HPDE6-E6E7 (cell line): ENCODE results near the gene NRARP.

Experiments
- DNase-seq: peaks from one replicate; pipeline ENCODE4 v3.0.0; 2011; ENCODE audit warnings: missing footprints; ENCODE audit errors: extremely low spot score

The NRARP gene

DNA sequence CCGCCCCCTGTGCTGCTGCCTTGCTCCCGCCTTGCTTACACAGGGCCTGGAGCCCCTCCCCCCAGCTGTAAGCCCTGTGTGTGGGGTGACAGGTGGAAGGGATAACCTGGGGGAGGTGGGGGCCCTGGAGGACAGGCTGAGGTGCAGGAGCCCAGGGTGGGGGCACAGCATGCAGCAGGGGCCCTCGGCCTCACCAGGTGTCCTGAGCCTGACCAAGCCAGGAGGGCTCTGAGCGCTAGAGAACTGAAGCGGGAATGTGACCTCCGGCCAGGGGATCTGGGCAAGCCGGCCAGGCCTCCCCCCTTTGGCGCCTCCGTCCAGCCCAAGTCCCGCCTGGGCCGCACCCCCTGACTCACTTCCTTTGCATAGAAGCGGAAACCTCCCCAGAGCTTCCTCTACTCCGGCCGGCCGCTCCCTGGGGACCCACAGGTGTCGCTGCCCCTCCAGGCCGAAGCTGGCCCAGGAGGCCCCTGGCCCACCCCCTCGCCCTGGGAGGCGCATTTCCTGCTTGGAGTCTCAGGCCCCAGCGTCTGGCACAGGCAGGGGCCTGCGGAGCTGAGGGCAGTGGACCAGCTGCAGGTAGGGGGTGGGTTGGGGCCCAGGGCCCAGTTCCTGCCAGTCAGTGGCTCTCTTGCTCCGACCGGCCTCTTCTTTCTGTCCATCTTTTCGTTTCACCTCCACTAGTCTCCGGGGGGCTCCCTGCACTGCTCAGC lies 24.6 kb downstream of the NRARP start, which contains the start of gene TOR4A:
TSS of gene TOR4A (plus strand) at position 398 of the 713 bp plus-strand sequence. CDS start 964 bp downstream, outside the sequence.
- DNase-seq: peak; percentile 94

DNA sequence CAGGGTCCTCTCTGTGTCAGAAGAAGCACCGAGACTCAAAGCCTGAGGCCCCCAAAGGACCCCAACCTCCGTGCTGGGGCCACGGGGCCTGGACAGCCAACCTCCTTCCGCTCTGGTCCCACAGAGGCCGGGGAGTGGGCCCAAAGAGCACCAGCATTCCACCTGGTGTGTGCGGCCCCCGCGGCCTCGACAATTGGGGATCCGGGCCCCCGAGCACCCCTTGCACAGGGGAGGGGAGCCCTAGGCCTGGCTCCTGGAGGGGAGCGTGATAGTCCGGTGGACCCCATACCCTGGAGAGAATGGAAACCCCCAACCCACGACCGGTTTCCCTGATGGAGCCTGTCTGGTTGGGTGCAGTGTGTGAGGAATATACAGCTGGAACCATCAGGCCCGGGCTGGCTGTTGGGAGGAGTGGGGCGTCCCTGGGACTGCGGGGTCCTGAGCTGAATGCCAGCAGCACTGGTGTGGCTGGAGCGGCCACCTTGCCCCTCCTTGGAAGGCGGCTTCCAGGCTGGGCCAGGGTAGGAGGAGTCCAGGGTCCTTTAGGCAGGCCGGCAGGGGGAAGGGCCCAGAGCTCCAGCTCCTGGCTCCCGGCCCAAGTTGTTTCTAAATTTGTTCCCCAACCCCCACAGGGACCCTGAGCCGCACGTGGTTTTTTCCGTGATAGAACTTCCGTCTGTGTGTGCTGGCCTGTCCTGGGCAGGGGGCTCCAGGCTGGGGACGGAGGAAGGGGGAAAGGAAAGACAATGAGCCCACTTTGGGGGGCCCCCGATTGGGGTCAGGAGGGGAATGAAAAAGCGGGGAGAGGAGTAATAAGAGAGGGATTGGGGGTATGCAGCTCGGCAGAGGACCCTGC lies 25.4 kb downstream of the NRARP start:
- DNase-seq: no peak

DNA sequence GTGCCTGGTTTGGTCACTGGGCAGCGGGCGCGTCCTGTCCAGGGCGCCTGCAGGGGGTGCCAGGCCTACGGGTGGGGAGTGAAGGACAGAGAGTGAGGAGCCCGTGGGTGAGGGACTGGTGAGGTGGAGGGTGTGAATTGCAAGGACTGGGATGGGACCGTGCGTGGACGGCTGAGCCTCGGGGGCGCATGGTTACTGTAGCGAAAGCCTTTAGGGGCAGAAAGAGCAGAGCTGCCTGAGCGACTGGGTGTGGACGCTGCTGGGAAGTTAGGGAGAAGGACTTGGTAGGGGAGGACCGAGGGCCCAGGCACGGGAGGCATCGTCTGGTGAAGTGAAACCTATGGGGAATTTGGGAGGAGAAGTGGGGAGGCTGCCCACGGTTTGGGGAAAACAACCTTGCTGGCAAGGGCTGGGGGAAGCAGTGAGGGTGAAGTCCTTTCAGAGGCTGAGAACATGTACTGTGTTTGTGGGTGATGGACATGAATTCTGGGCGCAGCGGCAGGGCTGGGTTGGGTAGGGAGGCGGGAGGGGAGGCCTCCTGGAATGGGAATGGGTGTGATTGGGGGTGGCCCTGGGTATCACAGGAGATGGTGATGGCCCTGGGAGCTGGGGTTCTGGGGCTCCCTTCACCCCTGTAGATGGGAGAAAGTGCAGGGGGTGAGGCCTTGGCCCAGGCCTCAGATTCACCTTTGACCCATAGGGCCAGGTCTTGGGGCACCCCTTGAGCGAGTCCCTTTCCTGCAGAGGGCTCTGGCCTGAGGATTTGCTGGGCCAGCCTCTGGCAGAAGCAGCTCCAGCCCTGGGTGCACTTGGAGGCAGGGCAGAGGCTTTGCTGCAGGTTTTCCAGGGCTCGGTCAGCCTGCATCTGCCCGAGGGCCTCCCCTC lies 26.2 kb downstream of the NRARP start:
- DNase-seq: no peak

- no peak for DNase-seq
Observed at GRCh38 chr9:137275203-137275587, 26.9 kb downstream of the NRARP start.

- DNase-seq: peak; percentile 83
Observed at GRCh38 chr9:137273611-137274320, 28.3 kb downstream of the NRARP start.

DNA sequence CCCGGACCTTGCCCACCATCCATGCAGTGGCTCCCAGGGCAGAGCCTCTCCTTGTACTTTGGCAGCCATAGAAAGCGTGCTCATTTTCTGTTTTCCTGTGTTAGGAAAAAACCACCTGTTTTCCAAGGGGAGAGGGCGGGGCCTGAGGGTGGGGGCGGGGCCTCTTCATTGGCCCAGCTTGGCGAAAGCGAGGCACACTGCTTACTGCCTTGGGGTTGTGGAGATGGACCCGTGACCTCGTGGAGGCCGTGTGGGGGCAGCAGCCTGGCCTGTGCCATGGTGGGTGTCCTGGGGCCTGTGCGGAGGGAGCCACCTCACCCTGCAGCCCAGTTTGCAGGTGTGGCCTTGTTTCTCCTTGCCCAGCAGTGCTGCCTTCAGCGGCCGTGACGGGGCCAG lies 29.0 kb downstream of the NRARP start:
- no peak for DNase-seq

- DNase-seq: no peak
Observed at GRCh38 chr9:137272241-137273094, 29.6 kb downstream of the NRARP start.

DNA sequence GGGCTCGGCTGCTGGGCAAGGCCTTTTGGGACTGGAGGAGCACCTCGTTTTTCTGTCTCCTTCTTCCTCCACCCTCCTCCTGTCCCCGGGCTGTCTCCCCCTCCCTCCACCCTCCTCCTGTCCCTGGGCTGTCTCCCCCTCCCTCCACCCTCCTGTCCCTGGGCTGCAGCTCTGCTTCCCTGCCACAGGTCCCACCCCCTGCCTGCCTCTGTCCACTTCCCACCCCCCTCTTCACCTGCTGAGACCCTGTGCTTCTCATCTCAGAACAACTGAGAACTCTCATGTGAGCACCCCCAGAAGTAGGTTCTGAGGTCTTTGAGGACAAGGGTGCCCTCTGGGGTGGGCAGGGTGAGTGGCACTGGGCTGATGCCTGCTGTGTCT lies 30.4 kb downstream of the NRARP start:
- DNase-seq: no peak

GRCh38 chr9:137270929-137271695 lies 31.0 kb downstream of the NRARP start:
- no peak for DNase-seq

DNA sequence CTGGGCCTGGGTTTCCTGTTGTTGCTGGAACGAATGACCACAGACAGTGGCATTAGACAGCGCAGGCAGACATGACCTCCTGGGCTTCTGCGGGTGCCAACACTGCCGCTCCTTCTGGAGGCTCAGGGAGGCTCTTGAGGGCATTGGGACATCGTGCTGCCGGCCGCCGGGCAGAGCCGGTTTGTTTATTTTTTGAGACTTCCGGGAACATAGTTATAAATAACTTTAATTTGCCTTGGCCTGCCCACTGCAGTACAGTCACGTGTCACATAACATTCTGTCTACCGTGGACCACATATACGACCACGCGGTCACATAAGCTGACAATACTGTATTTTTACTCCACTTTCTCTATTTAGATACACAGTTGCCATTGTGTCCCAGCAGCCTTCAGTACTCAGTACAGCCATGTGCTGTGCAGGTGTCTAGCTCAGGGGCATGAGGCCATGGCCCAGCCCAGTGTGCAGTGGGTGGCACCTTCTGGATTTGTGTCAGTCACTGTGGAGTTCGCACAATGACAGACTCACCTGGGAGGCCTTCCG lies 32.8 kb downstream of the NRARP start:
- DNase-seq: no peak

GRCh38 chr9:137268538-137269201 lies 33.4 kb downstream of the NRARP start:
- DNase-seq: no peak

DNA sequence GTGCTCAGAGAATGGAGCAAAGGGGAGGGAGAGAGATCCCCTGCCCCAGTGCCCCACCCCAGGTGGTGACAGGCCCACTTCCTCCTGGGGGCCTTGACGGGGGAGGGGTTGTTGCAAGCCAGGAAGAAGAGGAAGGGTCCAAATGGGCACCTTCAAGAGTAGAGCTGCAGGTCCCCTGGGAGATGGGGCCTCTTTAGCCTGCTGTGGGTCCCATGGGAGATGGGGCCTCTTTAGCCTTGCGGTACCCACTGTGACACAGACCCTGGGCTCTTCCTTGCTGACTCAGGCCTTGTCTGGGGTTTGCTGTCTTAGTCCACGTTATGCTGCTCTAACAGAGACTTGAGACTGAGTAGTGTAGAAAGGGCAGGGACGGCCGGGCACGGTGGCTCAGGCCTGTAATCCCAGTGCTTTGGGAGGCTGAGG lies 34.1 kb downstream of the NRARP start:
- DNase-seq: no peak

DNA sequence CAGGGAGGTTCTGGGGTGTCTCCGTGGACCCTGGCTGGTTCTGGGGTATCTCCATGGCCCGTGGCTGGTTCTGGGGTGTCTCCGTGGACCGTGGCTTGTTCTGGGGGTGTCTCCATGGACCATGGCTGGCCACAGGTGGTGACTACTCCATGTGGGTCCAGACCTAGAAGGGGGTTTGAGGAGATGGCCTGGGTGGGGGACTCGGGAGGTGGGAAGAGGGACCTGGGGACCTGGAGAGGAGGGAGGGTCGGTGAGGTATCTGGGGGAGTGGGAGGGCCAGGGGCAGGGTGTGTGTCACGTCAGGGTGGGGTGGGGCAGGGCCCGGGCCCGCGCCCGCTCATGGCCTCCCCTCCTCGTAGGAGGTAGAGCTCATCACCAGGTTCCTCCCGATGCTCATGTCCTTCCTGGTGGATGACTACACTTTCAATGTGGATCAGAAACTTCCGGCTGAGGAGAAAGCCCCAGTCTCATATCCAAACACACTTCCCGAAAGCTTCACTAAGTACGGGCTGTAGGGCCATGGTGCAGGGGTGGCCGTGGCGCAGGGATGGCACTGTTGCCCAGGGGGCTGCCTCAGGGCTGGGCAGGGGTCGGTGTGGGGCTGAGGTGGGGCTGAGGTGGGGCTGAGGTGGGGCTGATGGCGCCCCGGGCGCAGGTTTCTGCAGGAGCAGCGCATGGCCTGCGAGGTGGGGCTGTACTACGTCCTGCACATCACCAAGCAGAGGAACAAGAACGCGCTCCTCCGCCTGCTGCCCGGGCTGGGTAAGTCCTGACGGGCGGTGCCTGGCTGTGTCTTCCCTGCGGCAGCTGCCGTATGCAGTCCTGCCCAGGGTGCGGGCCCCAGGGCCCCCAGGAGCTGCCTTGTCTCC lies 35.3 kb downstream of the NRARP start:
- DNase-seq: no peak

DNA sequence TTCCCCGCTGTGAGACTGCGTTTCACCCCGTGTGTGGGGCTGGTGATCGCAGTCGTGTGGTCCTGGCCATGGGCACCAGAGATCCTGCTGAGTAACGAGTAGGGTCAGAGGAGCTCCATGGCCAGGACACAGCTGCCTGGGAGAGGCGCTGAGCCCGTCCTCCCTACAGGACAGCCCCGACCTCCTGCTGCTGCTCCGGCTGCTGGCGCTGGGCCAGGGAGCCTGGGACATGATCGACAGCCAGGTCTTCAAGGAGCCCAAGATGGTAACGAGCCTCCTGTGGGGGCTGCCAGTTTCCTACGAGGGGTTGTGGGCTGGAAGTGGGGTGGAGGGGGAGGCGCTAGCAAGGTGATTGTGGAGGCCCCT lies 35.9 kb downstream of the NRARP start:
- DNase-seq: no peak

GRCh38 chr9:137265496-137266161 lies 36.4 kb downstream of the NRARP start:
- no peak for DNase-seq

GRCh38 chr9:137264067-137264466 lies 38.0 kb downstream of the NRARP start:
- DNase-seq: no peak

GRCh38 chr9:137263506-137263905 lies 38.6 kb downstream of the NRARP start:
- DNase-seq: no peak
